DOHH2 (cell line): ENCODE results near the gene ZNF670.

Experiments used
- H3F3A ChIP-seq: fragments of 200-600 bp; sonication (generic), shearing (Covaris generic); 2 replicates; pipeline ENCODE4 v1.6.0; 2016; ENCODE audit warnings: antibody characterized with exemption, mild to moderate bottlenecking; ENCODE audit not compliant: control insufficient read depth, insufficient read depth
- H3K27ac ChIP-seq: fragments of 200-600 bp; sonication (generic); 2 replicates; pipeline ENCODE4 v1.5.1; 2014; ENCODE audit warnings: low read depth, mild to moderate bottlenecking, low read length, moderate library complexity
- H3K27me3 ChIP-seq: fragments of 200-600 bp; sonication (generic); 2 replicates; pipeline ENCODE4 v1.6.1; 2014; ENCODE audit warnings: mild to moderate bottlenecking, low read length, mixed read lengths; ENCODE audit not compliant: control insufficient read depth
- H3K36me3 ChIP-seq: fragments of 200-600 bp; sonication (generic); 2 replicates; pipeline ENCODE4 v1.6.1; 2014; ENCODE audit warnings: mild to moderate bottlenecking, low read length, moderate library complexity, mixed read lengths; ENCODE audit not compliant: control insufficient read depth
- H3K4me1 ChIP-seq: fragments of 200-600 bp; sonication (generic); 2 replicates; pipeline ENCODE4 v1.6.1; 2014; ENCODE audit warnings: mild to moderate bottlenecking, low read length, mixed read lengths; ENCODE audit not compliant: control insufficient read depth
- H3K4me2 ChIP-seq: fragments of 200-600 bp; sonication (generic); 2 replicates; pipeline ENCODE4 v1.6.0; 2014; ENCODE audit warnings: mild to moderate bottlenecking, low read length, moderate library complexity
- H3K4me3 ChIP-seq: fragments of 200-600 bp; sonication (generic); 2 replicates; pipeline ENCODE4 v1.5.1; 2014; ENCODE audit warnings: mild to moderate bottlenecking, low read length, mixed read lengths
- H3K79me2 ChIP-seq: fragments of 200-600 bp; sonication (generic); 2 replicates; pipeline ENCODE4 v1.6.1; 2014; ENCODE audit warnings: mild to moderate bottlenecking, low read length, mixed read lengths; ENCODE audit not compliant: control insufficient read depth
- H3K9me2 ChIP-seq: fragments of 200-600 bp; sonication (generic); replicated peaks from 2 replicates; pipeline ENCODE4 v1.6.1; 2014; ENCODE audit warnings: mild to moderate bottlenecking, low read length, mixed read lengths; ENCODE audit not compliant: control insufficient read depth
- H3K9me3 ChIP-seq: fragments of 200-600 bp; sonication (generic); 2 replicates; pipeline ENCODE4 v1.6.1; 2014; ENCODE audit warnings: antibody characterized with exemption, low read length, mixed read lengths; ENCODE audit not compliant: control insufficient read depth, insufficient read depth
- H4K20me1 ChIP-seq: fragments of 200-600 bp; sonication (generic); 2 replicates; pipeline ENCODE4 v1.6.0; 2014; ENCODE audit warnings: low read depth, mild to moderate bottlenecking, antibody characterized with exemption, low read length, moderate library complexity; ENCODE audit not compliant: control insufficient read depth, insufficient read depth
- EZH2phosphoT487 ChIP-seq: fragments of 200-600 bp; sonication (generic); IDR thresholded peaks from 2 replicates; pipeline ENCODE4 v1.6.1; 2017; ENCODE audit warnings: borderline replicate concordance, mild to moderate bottlenecking, antibody characterized with exemption, low read length, moderate library complexity, mixed read lengths
- TF ChIP-seq, protein P1 (sequence below): fragments of 200-600 bp; sonication (generic); IDR thresholded peaks from one replicate; pipeline ENCODE4 v1.5.1; 2014; ENCODE audit warnings: antibody characterized with exemption, mild to moderate bottlenecking, low read depth, low read length; ENCODE audit not compliant: poor library complexity, severe bottlenecking

ZNF670 gene

DNA sequence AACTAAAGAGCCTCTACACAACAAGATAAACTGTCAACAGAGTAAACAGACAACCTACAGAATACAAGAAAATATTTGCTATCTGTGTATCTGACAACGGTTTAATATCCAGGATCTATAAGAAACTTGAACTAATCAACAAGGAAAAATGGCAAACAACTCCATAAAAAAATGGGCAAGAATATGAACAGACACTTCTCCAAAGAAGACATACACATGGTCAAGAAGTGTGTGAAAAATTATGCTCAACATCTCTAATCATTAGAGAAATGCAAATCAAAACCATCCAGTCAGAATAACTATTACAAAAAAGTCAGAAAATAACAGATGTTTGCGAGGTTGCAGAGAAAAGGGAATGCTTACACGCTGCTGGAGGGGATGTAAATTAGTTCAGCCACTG lies 8.0 kb downstream of the ZNF670 start:
- Histone ChIP-seq H3K79me2 (peaks cover 91% of the 10 kb centered on the region), H3K9me3 (peaks cover 40% of the 10 kb centered on the region; the same call in 1 of the 2 replicates), H3K4me1 (no peaks in the 10 kb centered on the region), H3K4me2 (no peak overlapping the region), H3F3A (no peaks in the 10 kb centered on the region), H3K27ac (no peak overlapping the region), H4K20me1 (no peaks in the 10 kb centered on the region), H3K36me3 (peaks cover 24% of the 10 kb centered on the region), H3K9me2 (no peaks in the 10 kb centered on the region), H3K27me3 (no peaks in the 10 kb centered on the region), H3K4me3 (no peak overlapping the region)
- TF ChIP-seq EZH2phosphoT487, result no peak
- TF ChIP-seq, protein P1, sequence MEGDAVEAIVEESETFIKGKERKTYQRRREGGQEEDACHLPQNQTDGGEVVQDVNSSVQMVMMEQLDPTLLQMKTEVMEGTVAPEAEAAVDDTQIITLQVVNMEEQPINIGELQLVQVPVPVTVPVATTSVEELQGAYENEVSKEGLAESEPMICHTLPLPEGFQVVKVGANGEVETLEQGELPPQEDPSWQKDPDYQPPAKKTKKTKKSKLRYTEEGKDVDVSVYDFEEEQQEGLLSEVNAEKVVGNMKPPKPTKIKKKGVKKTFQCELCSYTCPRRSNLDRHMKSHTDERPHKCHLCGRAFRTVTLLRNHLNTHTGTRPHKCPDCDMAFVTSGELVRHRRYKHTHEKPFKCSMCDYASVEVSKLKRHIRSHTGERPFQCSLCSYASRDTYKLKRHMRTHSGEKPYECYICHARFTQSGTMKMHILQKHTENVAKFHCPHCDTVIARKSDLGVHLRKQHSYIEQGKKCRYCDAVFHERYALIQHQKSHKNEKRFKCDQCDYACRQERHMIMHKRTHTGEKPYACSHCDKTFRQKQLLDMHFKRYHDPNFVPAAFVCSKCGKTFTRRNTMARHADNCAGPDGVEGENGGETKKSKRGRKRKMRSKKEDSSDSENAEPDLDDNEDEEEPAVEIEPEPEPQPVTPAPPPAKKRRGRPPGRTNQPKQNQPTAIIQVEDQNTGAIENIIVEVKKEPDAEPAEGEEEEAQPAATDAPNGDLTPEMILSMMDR, result no peak

DNA sequence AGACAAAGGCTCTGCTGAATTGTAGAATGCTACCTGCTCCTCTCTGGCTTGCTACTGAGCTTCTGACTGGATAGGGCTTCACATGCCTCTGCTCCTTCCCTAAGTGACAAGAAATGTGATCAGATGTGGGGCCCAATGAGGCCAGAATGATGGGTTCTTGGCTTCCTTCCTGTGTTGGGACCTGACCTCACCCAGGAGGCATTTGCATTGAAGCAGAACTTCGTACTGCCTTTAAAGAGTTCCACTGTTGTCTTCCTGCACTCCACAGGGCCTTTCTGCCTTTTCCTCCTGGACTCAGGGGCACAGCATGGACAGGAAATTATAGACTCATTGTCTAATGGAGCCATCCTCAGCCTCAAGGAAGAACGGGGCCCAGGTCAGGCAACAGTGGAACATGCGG lies 14.3 kb downstream of the ZNF670 start:
- H3K9me3 ChIP-seq, result peaks cover 30% of the 10 kb centered on the region; the same call in 1 of the 2 replicates
- H3K36me3 ChIP-seq, result peaks cover 10% of the 10 kb centered on the region; the same call in 1 of the 2 replicates
- TF ChIP-seq, protein P1, result no peak
- no peak for TF ChIP-seq EZH2phosphoT487
- H3K4me3 ChIP-seq, result no peak overlapping the region
- no peaks in the 10 kb centered on the region for H3K9me2 ChIP-seq
- no peaks in the 10 kb centered on the region for H3K27me3 ChIP-seq
- H3F3A ChIP-seq, result no peaks in the 10 kb centered on the region
- H3K4me1 ChIP-seq, result no peaks in the 10 kb centered on the region
- no peak overlapping the region for H3K4me2 ChIP-seq
- H3K79me2 ChIP-seq, result peaks cover 85% of the 10 kb centered on the region
- no peak overlapping the region for H3K27ac ChIP-seq
- H4K20me1 ChIP-seq, result no peaks in the 10 kb centered on the region

DNA sequence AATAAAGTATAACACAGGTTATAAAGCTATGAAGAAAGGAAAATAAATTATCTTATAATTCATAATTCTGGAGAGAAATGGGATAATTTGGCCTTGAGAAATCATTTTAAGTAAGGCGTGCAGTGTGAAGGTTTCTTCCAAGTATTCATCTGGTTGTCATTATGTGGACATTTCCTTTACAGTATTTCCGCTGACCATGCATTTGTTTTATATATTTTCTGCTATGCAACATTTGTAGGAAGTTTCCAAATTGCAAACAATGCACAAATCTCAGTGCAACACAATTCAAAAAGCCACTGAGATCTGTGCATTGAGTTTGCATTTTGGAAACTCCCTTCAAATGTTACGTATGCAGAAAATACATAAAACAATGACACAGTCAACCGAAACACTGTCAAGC lies 17.8 kb downstream of the ZNF670 start:
- Histone ChIP-seq H3K79me2 (peaks cover 82% of the 10 kb centered on the region), H3K9me3 (peaks cover 37% of the 10 kb centered on the region; the same call in 1 of the 2 replicates), H3K27ac (no peak overlapping the region), H4K20me1 (no peaks in the 10 kb centered on the region), H3K27me3 (no peaks in the 10 kb centered on the region), H3K4me3 (no peak overlapping the region), H3K9me2 (no peaks in the 10 kb centered on the region), H3K36me3 (peaks cover 8% of the 10 kb centered on the region; the same call in 1 of the 2 replicates), H3K4me1 (no peaks in the 10 kb centered on the region), H3K4me2 (no peak overlapping the region), H3F3A (no peaks in the 10 kb centered on the region)
- no peak for TF ChIP-seq EZH2phosphoT487
- TF ChIP-seq, protein P1, result no peak

DNA sequence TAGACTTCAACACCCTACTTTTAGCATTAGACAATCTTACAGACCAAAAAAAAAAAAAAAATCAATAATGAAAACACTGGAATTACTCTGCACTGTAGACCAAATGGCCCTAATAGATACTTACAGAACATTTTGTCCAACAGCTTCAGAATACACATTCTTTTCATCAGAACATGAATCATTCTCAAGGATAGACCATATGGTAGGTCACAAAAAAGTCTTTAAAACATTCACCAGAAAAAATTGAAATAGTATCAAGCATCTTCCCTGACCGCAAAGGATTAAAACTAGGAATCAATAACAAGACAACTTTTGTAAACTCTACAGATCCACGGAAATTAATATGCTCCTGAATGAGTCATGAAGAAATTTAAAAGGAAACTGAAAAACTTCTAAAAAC lies 22.5 kb downstream of the ZNF670 start:
- Histone ChIP-seq H3K36me3 (no peaks in the 10 kb centered on the region; the same call in 1 of the 2 replicates), H3K27me3 (no peaks in the 10 kb centered on the region), H3F3A (no peaks in the 10 kb centered on the region), H4K20me1 (no peaks in the 10 kb centered on the region), H3K27ac (no peak overlapping the region), H3K9me2 (no peaks in the 10 kb centered on the region), H3K4me2 (no peak overlapping the region), H3K4me3 (no peak overlapping the region), H3K9me3 (peaks cover 43% of the 10 kb centered on the region), H3K4me1 (no peaks in the 10 kb centered on the region), H3K79me2 (peaks cover 73% of the 10 kb centered on the region)
- TF ChIP-seq, protein P1, result no peak
- TF ChIP-seq EZH2phosphoT487, result no peak
